GM21717 (cell line): ENCODE results near the gene SPDYE3.
A peak's percentile ranks its signal among the peaks of the same experiment; 100 is the strongest.

Experiments used
- ATAC-seq: cut with Tn5 transposase; IDR thresholded peaks from one replicate; pipeline ENCODE4 v1.9.1; 2021; ENCODE audit warnings: mild to moderate bottlenecking, moderate library complexity; ENCODE audit not compliant: unreplicated experiment

The SPDYE3 gene

DNA sequence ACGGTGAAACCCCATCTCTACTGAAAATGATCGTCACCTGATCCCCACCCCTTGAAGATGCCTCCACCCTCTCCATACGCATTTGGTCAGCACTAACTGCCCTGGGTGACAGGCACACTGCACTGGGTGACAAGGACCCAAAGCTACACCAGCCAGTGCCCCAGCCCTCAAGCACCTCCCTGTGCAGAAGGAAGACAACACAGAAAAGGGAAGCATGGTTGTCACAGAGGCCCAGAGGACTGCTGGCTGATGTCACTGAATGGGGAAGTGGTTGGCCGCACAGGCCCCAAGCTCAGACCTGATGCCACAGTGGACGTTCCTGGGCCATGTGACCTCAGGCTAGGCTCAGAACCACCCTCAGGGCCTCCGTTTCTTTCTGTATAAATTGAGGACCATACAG lies 61.6 kb downstream of the SPDYE3 start:
- ATAC-seq, result peak; percentile 41

DNA sequence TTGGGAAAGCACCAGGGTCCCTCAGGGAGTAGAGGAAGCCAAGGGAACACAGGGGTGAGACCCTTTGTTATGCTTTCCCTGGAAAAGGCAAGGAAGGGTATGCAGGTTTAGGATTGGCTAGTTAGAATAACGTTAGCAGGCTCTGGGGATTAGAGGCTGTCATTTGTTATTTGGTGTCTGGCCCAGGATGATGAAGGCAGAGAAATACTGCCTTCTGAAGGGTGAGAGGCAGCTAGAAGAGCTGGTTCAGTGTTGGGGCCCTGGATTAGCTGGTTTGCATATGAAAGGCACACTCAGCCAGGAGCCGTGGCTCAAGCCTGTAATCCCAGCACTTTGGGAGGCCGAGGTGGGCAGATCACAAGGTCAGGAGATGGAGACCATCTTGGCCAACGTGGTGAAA lies 62.8 kb downstream of the SPDYE3 start:
- ATAC-seq, result no peak

GRCh38 chr7:100370746-100371145 lies 63.2 kb downstream of the SPDYE3 start:
- no peak for ATAC-seq

DNA sequence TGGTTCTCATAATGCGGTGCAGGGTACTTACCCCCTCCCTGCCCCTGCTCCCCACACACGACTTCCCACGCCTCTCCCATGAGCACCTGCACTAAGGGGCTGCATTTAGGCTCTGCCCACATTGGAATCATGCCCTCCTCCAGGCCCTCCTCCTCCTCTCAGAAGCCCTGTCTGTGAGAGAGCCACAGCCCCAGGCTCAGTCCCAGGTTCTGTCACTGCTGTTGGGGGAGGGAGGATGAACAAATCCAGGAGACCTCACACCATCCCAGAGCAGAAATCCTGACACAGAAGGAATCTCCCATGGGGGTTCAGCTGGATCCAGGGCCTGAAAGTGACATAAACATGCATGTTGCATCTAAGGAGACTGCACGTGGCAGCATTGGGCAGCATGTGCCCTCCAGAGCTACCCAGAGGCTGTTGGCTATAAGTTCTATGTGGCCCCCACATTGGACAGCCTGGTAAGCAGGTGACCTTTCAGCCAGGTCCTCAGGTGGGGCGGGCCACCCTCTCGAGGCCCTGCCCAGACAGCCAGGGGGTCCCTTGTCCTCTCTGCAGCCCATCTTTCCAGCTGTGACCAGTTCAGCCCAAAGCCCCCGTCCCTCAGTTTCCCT lies 64.2 kb downstream of the SPDYE3 start:
- no peak for ATAC-seq
